SU-DHL-6 (cell line): ENCODE results near the gene ITGB2.

Source experiments
- H2AFZ ChIP-seq: fragments of 200-600 bp; sonication (generic); 2 replicates; pipeline ENCODE4 v1.6.1; 2014; ENCODE audit warnings: low read depth, mild to moderate bottlenecking, moderate library complexity, mixed read lengths, antibody characterized with exemption, low read length; ENCODE audit not compliant: severe bottlenecking
- H3F3A ChIP-seq: fragments of 200-600 bp; shearing (Covaris generic); 2 replicates; pipeline ENCODE4 v1.6.0; 2016; ENCODE audit warnings: antibody characterized with exemption, mild to moderate bottlenecking; ENCODE audit not compliant: insufficient read depth
- H3K27ac ChIP-seq: fragments of 200-600 bp; sonication (generic); 2 replicates; pipeline ENCODE4 v1.5.1; 2016; ENCODE audit warnings: low read depth, mild to moderate bottlenecking, low read length, moderate library complexity, mixed read lengths
- H3K27me3 ChIP-seq: fragments of 200-600 bp; sonication (generic), shearing (Covaris generic); 2 replicates; pipeline ENCODE4 v1.6.0; 2014; ENCODE audit warnings: mild to moderate bottlenecking, low read length
- H3K36me3 ChIP-seq: fragments of 200-600 bp; sonication (generic); 2 replicates; pipeline ENCODE4 v1.6.1; 2014; ENCODE audit warnings: mild to moderate bottlenecking, low read length, mixed read lengths
- H3K4me2 ChIP-seq: fragments of 300-600, 200-600 bp; shearing (Covaris generic), sonication (generic); 2 replicates; pipeline ENCODE4 v1.6.0; 2014; ENCODE audit warnings: low read length, low read depth, mild to moderate bottlenecking; ENCODE audit not compliant: poor library complexity, severe bottlenecking
- H3K4me3 ChIP-seq: fragments of 200-600 bp; sonication (generic); 2 replicates; pipeline ENCODE4 v1.5.1; 2014; ENCODE audit warnings: antibody characterized with exemption, low read length, mild to moderate bottlenecking, mixed read lengths; ENCODE audit not compliant: insufficient read depth, poor library complexity, severe bottlenecking
- H3K79me2 ChIP-seq: fragments of 200-600 bp; sonication (generic); 2 replicates; pipeline ENCODE4 v1.6.1; 2014; ENCODE audit warnings: mild to moderate bottlenecking, low read length, moderate library complexity; ENCODE audit not compliant: insufficient read depth
- H3K9ac ChIP-seq: fragments of 200-600 bp; sonication (generic); 2 replicates; pipeline ENCODE4 v1.7.0; 2014; ENCODE audit warnings: mild to moderate bottlenecking, low read length
- H3K9me2 ChIP-seq: fragments of 200-600 bp; sonication (generic); replicated peaks from 2 replicates; pipeline ENCODE4 v1.6.1; 2014; ENCODE audit warnings: low read length; ENCODE audit not compliant: insufficient read depth
- H3K9me3 ChIP-seq: fragments of 200-600 bp; sonication (generic); 2 replicates; pipeline ENCODE4 v1.6.1; 2014; ENCODE audit warnings: low read length, mixed read lengths; ENCODE audit not compliant: insufficient read depth
- H4K20me1 ChIP-seq: fragments of 200-600 bp; sonication (generic); 2 replicates; pipeline ENCODE4 v1.6.1; 2014; ENCODE audit warnings: low read depth, mild to moderate bottlenecking, antibody characterized with exemption, low read length, moderate library complexity, mixed read lengths
- CTCF ChIP-seq: fragments of 200-600 bp; sonication (generic); IDR thresholded peaks from one replicate; pipeline ENCODE4 v1.5.1; 2017; ENCODE audit warnings: antibody characterized with exemption, mild to moderate bottlenecking, low read length, moderate library complexity; ENCODE audit not compliant: insufficient read depth, poor library complexity, severe bottlenecking
- EZH2phosphoT487 ChIP-seq: fragments of 200-600 bp; sonication (generic), shearing (Covaris generic); conservative IDR thresholded peaks from 2 replicates; pipeline ENCODE4 v1.6.1; 2018; ENCODE audit warnings: mild to moderate bottlenecking, antibody characterized with exemption, low read length, moderate library complexity, mixed read lengths

Gene ITGB2

GRCh38 chr21:44947930-44948331 is 27.2 kb upstream of the ITGB2 start:
- H4K20me1 ChIP-seq: no peaks in the 10 kb centered on the region
- H3K9me3 ChIP-seq: no peaks in the 10 kb centered on the region
- H3K79me2 ChIP-seq: peaks cover 40% of the 10 kb centered on the region
- no peaks in the 10 kb centered on the region for H3F3A ChIP-seq
- H3K27me3 ChIP-seq: no peaks in the 10 kb centered on the region
- H3K4me2 ChIP-seq: no peak overlapping the region
- H2AFZ ChIP-seq: no peak overlapping the region
- H3K36me3 ChIP-seq: no peaks in the 10 kb centered on the region
- no peaks in the 10 kb centered on the region for H3K9me2 ChIP-seq
- no peak overlapping the region for H3K9ac ChIP-seq
- TF ChIP-seq EZH2phosphoT487 (no peak), CTCF (no peak)
- no peak overlapping the region for H3K27ac ChIP-seq
- H3K4me3 ChIP-seq: no peak overlapping the region

DNA sequence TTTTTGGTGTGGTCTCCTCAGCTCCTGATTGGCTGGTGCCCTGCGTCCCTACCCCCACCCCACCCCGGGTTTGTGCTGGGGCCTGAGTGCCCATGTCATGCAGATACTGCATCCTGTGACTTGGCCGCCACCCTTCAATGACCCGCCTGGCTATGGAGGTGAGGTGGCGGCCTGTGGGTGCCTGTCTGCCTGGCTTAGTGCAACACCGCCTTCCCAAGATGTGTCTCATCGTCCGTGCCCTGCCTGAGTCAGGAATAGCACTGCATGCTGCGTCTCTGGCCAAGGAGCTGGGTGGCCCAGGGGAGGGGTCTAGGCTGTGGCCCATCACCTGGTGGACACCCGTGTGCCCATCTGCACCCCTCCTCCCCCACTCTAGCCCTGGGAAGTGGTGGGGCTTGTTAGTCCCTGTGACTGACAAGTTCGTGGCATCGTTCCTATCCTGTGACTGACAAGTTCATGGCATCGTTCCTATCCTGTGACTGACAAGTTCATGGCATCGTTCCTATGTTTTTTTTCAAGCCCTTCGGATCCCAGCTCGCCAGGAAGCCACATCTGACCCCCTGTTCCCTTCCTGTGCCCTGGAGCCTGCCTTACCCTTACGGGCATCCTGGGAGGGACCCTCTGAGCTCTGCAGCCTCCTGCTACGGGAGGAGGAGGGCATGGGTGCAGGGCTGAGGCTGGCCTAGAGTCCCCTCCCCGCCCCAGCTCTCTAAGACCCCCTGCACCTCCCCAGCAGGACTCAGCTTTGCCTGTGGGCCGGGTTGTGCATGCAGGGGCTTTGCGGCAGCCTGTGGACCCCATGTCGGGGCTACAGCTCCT is 26.6 kb upstream of the ITGB2 start:
- Histone ChIP-seq H3K4me3 (no peak overlapping the region), H4K20me1 (no peaks in the 10 kb centered on the region; the same call in 1 of the 2 replicates), H3F3A (no peaks in the 10 kb centered on the region), H3K9me2 (no peaks in the 10 kb centered on the region), H3K36me3 (no peaks in the 10 kb centered on the region), H3K9ac (no peak overlapping the region), H3K79me2 (peaks cover 45% of the 10 kb centered on the region), H3K27ac (no peak overlapping the region), H3K4me2 (no peak overlapping the region), H2AFZ (no peak overlapping the region), H3K27me3 (no peaks in the 10 kb centered on the region), H3K9me3 (no peaks in the 10 kb centered on the region)
- no peak for TF ChIP-seq EZH2phosphoT487
- TF ChIP-seq CTCF: no peak

DNA sequence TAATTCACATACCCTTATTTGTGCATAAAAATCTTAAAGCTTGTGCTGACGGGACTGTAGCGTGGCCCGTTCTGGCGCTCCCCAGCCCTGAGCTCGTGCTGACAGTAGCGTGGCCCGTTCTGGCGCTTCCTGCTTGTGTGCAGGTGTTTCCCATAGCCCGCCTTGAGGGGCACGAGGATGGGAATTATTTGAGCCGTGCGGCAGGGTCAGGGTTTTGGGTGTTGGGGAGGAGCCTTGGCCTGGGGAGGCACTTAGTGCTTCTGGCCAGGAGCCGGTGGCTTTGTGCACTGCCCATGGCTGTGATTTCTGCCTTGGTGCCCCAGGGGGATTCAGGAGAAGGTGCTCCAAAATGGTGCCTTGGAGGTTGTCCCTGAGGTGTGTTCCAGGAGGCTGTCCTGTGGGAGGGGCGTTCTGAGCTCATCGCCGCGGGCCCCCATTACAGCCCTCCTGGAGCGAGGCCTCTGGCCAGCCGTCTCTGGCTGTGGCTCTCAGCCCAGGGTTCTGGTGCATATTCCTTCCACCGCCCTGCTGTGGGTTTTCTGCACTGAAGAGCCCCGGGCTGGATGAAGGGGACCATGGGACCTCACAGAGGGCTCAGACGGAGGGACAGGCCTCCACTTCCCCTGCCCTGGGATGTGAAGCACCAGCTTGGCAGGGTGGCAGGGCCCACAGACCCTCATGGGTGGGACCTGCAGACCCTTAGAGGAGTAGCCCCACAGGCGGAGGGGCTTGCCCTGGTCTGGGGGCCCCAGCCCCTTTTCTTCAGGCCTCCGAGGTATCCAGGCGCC is 25.7 kb upstream of the ITGB2 start:
- H3K79me2 ChIP-seq: peaks cover 54% of the 10 kb centered on the region

More for the DNA sequence above, 25.7 kb upstream of the ITGB2 start:
- no peaks in the 10 kb centered on the region for H3K9me2 ChIP-seq
- H2AFZ ChIP-seq: no peak overlapping the region
- no peak overlapping the region for H3K9ac ChIP-seq
- no peaks in the 10 kb centered on the region for H3K9me3 ChIP-seq
- no peaks in the 10 kb centered on the region for H3F3A ChIP-seq
- H3K36me3 ChIP-seq: no peaks in the 10 kb centered on the region
- H3K4me2 ChIP-seq: no peak overlapping the region
- no peaks in the 10 kb centered on the region for H3K27me3 ChIP-seq
- no peak overlapping the region for H3K4me3 ChIP-seq
- TF ChIP-seq EZH2phosphoT487 (no peak), CTCF (no peak)
- H4K20me1 ChIP-seq: no peaks in the 10 kb centered on the region; the same call in 1 of the 2 replicates
- H3K27ac ChIP-seq: no peak overlapping the region
